ENCODE data around the gene CSNK2A1.

Gene CSNK2A1

GRCh38 chr20:445514-446336 lies 97.9 kb downstream of the CSNK2A1 start:
- FAIRE-seq, result no peak
- TF ChIP-seq, protein P1, sequence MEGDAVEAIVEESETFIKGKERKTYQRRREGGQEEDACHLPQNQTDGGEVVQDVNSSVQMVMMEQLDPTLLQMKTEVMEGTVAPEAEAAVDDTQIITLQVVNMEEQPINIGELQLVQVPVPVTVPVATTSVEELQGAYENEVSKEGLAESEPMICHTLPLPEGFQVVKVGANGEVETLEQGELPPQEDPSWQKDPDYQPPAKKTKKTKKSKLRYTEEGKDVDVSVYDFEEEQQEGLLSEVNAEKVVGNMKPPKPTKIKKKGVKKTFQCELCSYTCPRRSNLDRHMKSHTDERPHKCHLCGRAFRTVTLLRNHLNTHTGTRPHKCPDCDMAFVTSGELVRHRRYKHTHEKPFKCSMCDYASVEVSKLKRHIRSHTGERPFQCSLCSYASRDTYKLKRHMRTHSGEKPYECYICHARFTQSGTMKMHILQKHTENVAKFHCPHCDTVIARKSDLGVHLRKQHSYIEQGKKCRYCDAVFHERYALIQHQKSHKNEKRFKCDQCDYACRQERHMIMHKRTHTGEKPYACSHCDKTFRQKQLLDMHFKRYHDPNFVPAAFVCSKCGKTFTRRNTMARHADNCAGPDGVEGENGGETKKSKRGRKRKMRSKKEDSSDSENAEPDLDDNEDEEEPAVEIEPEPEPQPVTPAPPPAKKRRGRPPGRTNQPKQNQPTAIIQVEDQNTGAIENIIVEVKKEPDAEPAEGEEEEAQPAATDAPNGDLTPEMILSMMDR (IDR thresholded peaks at IDR 0.05; ENCODE audit: insufficient read depth, missing control alignments), result no peak
- DNase-seq (ENCODE audit: insufficient read length, low spot score), result no peak

- TF ChIP-seq, protein P1 (IDR thresholded peaks at IDR 0.05; ENCODE audit: insufficient read depth, missing control alignments), result no peak
- FAIRE-seq (no peak), DNase-seq (ENCODE audit: insufficient read length, low spot score) (no peak)
Measured at GRCh38 chr20:444862-445426, 98.6 kb downstream of the CSNK2A1 start.

GRCh38 chr20:444117-444516 lies 99.5 kb downstream of the CSNK2A1 start:
- FAIRE-seq, result no peak
- TF ChIP-seq, protein P1 (IDR thresholded peaks at IDR 0.05; ENCODE audit: insufficient read depth, missing control alignments), result no peak
- DNase-seq (ENCODE audit: insufficient read length, low spot score), result no peak

DNA sequence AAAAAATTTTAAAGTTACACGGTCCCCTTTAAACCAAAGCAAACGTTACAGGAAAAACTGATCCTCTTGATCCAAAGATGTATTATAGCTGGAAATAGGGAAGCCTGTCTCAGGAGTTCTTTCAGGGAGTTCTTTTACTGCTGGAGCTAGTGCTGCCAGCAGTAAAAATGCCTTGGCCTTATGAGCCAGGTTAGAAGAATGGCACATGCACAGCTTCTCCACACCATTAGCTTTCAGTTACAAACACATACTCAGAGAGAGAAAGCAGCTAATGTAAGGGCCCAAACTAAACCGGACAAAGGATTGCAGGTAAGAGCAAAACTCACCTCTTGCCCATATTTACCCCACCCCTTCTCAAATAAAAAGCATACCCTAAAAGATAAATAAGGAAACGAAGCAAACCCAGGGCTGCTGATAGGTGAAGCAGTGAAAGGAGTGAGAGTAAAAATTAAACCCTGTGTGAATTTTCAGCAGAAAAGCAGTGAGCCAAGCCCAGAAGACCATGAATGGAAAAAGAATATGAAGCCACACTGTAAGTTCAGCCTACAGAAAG lies 100.3 kb downstream of the CSNK2A1 start:
- no peak for FAIRE-seq
- no peak for DNase-seq (ENCODE audit: insufficient read length, low spot score)
- TF ChIP-seq, protein P1 (IDR thresholded peaks at IDR 0.05; ENCODE audit: insufficient read depth, missing control alignments), result no peak

DNA sequence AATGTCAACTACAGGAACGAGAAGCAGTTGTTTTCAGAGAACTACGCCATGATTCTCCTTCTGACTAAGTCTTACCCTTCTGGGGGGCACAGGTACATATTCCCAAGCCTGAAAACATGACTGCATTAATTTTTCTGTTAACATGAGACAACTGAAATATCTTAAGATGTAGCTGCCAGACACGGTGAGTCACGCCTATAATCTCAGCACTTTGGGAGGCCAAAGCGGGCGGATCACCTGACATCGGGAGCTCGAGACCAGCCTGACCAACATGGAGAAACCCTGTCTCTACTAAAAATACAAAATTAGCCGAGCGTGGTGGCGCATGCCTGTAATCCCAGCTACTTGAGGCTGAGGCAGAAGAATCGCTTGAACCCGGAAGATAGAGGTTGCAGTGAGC lies 103.0 kb downstream of the CSNK2A1 start:
- DNase-seq (ENCODE audit: insufficient read length, low spot score), result no peak
- TF ChIP-seq, protein P1 (IDR thresholded peaks at IDR 0.05; ENCODE audit: insufficient read depth, missing control alignments), result no peak
- no peak for FAIRE-seq

GRCh38 chr20:440148-440547 lies 103.4 kb downstream of the CSNK2A1 start:
- no peak for DNase-seq (ENCODE audit: insufficient read length, low spot score)
- TF ChIP-seq, protein P1 (IDR thresholded peaks at IDR 0.05; ENCODE audit: insufficient read depth, missing control alignments), result no peak
- FAIRE-seq, result no peak

Data from D721Med (cell line).